A549 (cell line): Measurements from ENCODE around the gene RNU2-63P. TPM values are rescaled to one million over a fixed set of nuclear protein-coding genes. Genes with fewer than 3 reads are reported as not detected.

ENCODE experiments used
- ATAC-seq, 2 experiments: fragments of 200-7000 bp in 1 of 2; fragments of >200 bp in 1 of 2; cut with Nextera tagmentation in 1 of 2; cut with Tn5 transposase in 1 of 2; 3 replicates each; pipeline versions ENCODE4 v1.8.0 to v1.9.1; 2018 to 2020; ENCODE audit warnings: mild to moderate bottlenecking in 1 of 2, moderate library complexity in 1 of 2
- CTCF ChIA-PET: fragments of 300-600 bp; sonication (Branson Sonifier 250); formaldehyde crosslinking; extraction: SDS; loops from one replicate; lab custom pipeline; 2021; ENCODE audit warnings: antibody characterized with exemption, inconsistent platforms; lab: Yijun Ruan, JAX
- POLR2A ChIA-PET: fragments of 350-600 bp; formaldehyde crosslinking; extraction: SDS; loops from one replicate; lab custom pipeline; 2021; ENCODE audit warnings: antibody characterized with exemption, inconsistent platforms; lab: Yijun Ruan, JAX
- DNase-seq, 2 experiments: peaks; one replicate each; pipeline versions ENCODE4 v3.0.0 to v3.0.0-alpha.2; 2011 to 2016; ENCODE audit warnings: low read depth in 1 of 2, low spot score in 1 of 2
- FAIRE-seq: peaks from 2 replicates; lab custom pipeline; 2011; peaks lifted over from hg19 to GRCh38; lab: Jason Lieb, UNC
- H3K27ac ChIP-seq, 2 experiments: fragments of >200 bp; sonication (Bioruptor Twin); formaldehyde crosslinking; 3 replicates each; pipeline ENCODE4 v1.5.1; 2016 to 2017
- H3K4me1 ChIP-seq: fragments of >200 bp; sonication (Bioruptor Twin); formaldehyde crosslinking; 3 replicates; pipeline ENCODE4 v1.6.1; 2016
- H3K4me2 ChIP-seq: fragments of >200 bp; sonication (Bioruptor Twin); formaldehyde crosslinking; 3 replicates; pipeline ENCODE4 v1.6.1; 2016
- H3K4me3 ChIP-seq: fragments of >200 bp; sonication (Bioruptor Twin); formaldehyde crosslinking; 3 replicates; pipeline ENCODE4 v1.5.1; 2016
- H3K9me3 ChIP-seq: fragments of >200 bp; sonication (Bioruptor Twin); formaldehyde crosslinking; 3 replicates; pipeline ENCODE4 v1.6.1; 2016
- CBX8 ChIP-seq: fragments of 200-600 bp; sonication (generic); IDR thresholded peaks from 2 replicates; pipeline ENCODE4 v1.6.1; 2016
- CEBPB ChIP-seq, 2 experiments: fragments of >200 bp in 1 of 2; sonication (Bioruptor Twin) in 1 of 2; formaldehyde crosslinking in 1 of 2; IDR thresholded peaks; 2 replicates each; pipeline ENCODE4 v1.6.1; 2012 to 2016
- CHD4 ChIP-seq: fragments of 200-600 bp; sonication (generic); IDR thresholded peaks from 2 replicates; pipeline ENCODE4 v1.6.1; 2016; ENCODE audit warnings: antibody characterized with exemption, mild to moderate bottlenecking, borderline replicate concordance
- ELK1 ChIP-seq: fragments of 150-350 bp; IDR thresholded peaks from 2 replicates; pipeline ENCODE4 v1.6.1; 2014; ENCODE audit warnings: low read depth, mild to moderate bottlenecking, low read length
- FOSB ChIP-seq: fragments of 250-450 bp; sonication (Bioruptor Pico); IDR thresholded peaks from 2 replicates; pipeline ENCODE4 v1.5.0; 2020; ENCODE audit warnings: mild to moderate bottlenecking, moderate library complexity
- FOSL2 ChIP-seq, 2 experiments: fragments of 450-650 bp in 1 of 2; fragments of >200 bp in 1 of 2; sonication (Bioruptor Twin) in 1 of 2; formaldehyde crosslinking; IDR thresholded peaks; 2 replicates each; pipeline versions ENCODE4 v1.5.0 to v1.6.1; 2016 to 2020; ENCODE audit warnings: mild to moderate bottlenecking in 1 of 2, moderate library complexity in 1 of 2
- GATA3 ChIP-seq: IDR thresholded peaks from 2 replicates; pipeline ENCODE4 v1.6.1; 2012; ENCODE audit warnings: borderline replicate concordance
- HES2 ChIP-seq: fragments of >200 bp; sonication (Bioruptor Twin); formaldehyde crosslinking; IDR thresholded peaks from 2 replicates; pipeline ENCODE4 v1.6.1; 2016
- HOXB13 ChIP-seq: fragments of 250-450 bp; sonication (Bioruptor Pico); IDR thresholded peaks from 2 replicates; pipeline ENCODE4 v1.5.0; 2020; ENCODE audit warnings: low read depth, mild to moderate bottlenecking, moderate library complexity
- JUNB ChIP-seq: fragments of >200 bp; sonication (Bioruptor Twin); formaldehyde crosslinking; IDR thresholded peaks from 2 replicates; pipeline ENCODE4 v1.6.1; 2016
- NPAS2 ChIP-seq: fragments of 250-450 bp; sonication (Bioruptor Pico); IDR thresholded peaks from 2 replicates; pipeline ENCODE4 v1.8.0; 2022; ENCODE audit warnings: mild to moderate bottlenecking, moderate library complexity, borderline replicate concordance
- POLR2A ChIP-seq: IDR thresholded peaks from 2 replicates; pipeline ENCODE4 v1.6.1; 2012; ENCODE audit warnings: mild to moderate bottlenecking, low read length
- REST ChIP-seq: fragments of 200-600 bp; sonication (generic); IDR thresholded peaks from 2 replicates; pipeline ENCODE4 v1.6.1; 2016; ENCODE audit warnings: antibody characterized with exemption, mild to moderate bottlenecking, moderate library complexity
- SREBF2 ChIP-seq: fragments of 450-650 bp; IDR thresholded peaks from 2 replicates; pipeline ENCODE4 v1.6.1; 2014; ENCODE audit warnings: mild to moderate bottlenecking, moderate library complexity
- TP53 ChIP-seq: fragments of 250-450 bp; sonication (Bioruptor Pico); IDR thresholded peaks from 2 replicates; pipeline ENCODE4 v1.5.0; 2021; ENCODE audit warnings: mild to moderate bottlenecking, moderate library complexity
- USF2 ChIP-seq: fragments of 450-650 bp; IDR thresholded peaks from 2 replicates; pipeline ENCODE4 v1.6.1; 2014; ENCODE audit warnings: antibody characterized with exemption
- ZFP36 ChIP-seq: fragments of 450-650 bp; IDR thresholded peaks from 2 replicates; pipeline ENCODE4 v1.6.1; 2014; ENCODE audit warnings: borderline replicate concordance; ENCODE audit not compliant: partially characterized antibody
- ZSCAN20 ChIP-seq: fragments of 250-450 bp; sonication (Bioruptor Pico); IDR thresholded peaks from 2 replicates; pipeline ENCODE4 v1.8.0; 2022; ENCODE audit warnings: mild to moderate bottlenecking, moderate library complexity
- WGBS: methylation state at CpG from one replicate; pipeline ENCODE4 v1.1.6; 2017; ENCODE audit errors: missing lambda C conversion rate; 5-methylcytosine and 5-hydroxymethylcytosine counted together
- polyA plus RNA-seq, 4 experiments: library from polyadenylated mRNA; depleted of rRNA in 3 of 4; stranded (reverse); fragments of >200 nt; fragmentation: RNase III in 1 of 4; extraction: RNeasy Plus Mini Kit Qiagen cat#74134 plus additional on column Dnase treatment in 1 of 4; gene quantifications; 2 replicates in 3 of 4; 3 replicates in 1 of 4; pipeline ENCODE4 v1.2.3, GENCODE V29; 2011 to 2017

The RNU2-63P gene
- polyA plus RNA-seq, 2 of the 4 experiments (the other 2 are of a cell fraction): 33.0 TPM; not detected in 1

GRCh38 chr2:88036182-88036581, 19.8 kb upstream of the RNU2-63P start:
- CTCF ChIA-PET: interaction anchor here (0.8 to 1.4 kb wide), 2 partner anchors 18 to 24 kb away, joined by 3 to 5 read pairs; no protein-coding TSS in a partner anchor

GRCh38 chr2:88032070-88032702, 15.8 kb upstream of the RNU2-63P start:
- no peak for ATAC-seq
- CTCF ChIA-PET: interaction anchor here (1.5 kb wide), 1 partner anchor 29 kb away, joined by 4 read pairs; no protein-coding TSS in a partner anchor

More at GRCh38 chr2:88036182-88036581, 19.8 kb upstream of the RNU2-63P start:
- Histone ChIP-seq H3K4me2 (no peak overlapping the region), H3K4me3 (no peak overlapping the region), H3K4me1 (peaks cover 20% of the 10 kb centered on the region), H3K9me3 (peaks cover 23% of the 10 kb centered on the region; the same call in 1 of the 3 replicates), H3K27ac (no peak overlapping the region)
- no peak for ATAC-seq
- WGBS: 77% methylated on average over 2 of the region's 2 CpGs
- DNase-seq: no peak
- POLR2A ChIA-PET: no interaction called here
- TF ChIP-seq ZSCAN20 (CRISPR knock-in tag): no peak
- no peak for TF ChIP-seq FOSL2 (IDR thresholded peaks at IDR 0.05)
- no peak for TF ChIP-seq FOSL2 (CRISPR knock-in tag; IDR thresholded peaks at IDR 0.05)
- TF ChIP-seq FOSB (CRISPR knock-in tag): no peak
- TF ChIP-seq ELK1: no peak
- TF ChIP-seq CBX8: no peak
- no peak for TF ChIP-seq SREBF2
- TF ChIP-seq NPAS2 (CRISPR knock-in tag): no peak
- TF ChIP-seq CEBPB (IDR thresholded peaks at IDR 0.05): no peak
- TF ChIP-seq ZFP36: no peak
- no peak for TF ChIP-seq TP53 (CRISPR knock-in tag)
- TF ChIP-seq USF2: no peak
- no peak for TF ChIP-seq JUNB
- no peak for TF ChIP-seq GATA3
- TF ChIP-seq HES2: no peak
- TF ChIP-seq CHD4: no peak
- TF ChIP-seq HOXB13 (CRISPR knock-in tag): no peak
- no peak for TF ChIP-seq POLR2A
- TF ChIP-seq REST: no peak
- FAIRE-seq: no peak

More at GRCh38 chr2:88032070-88032702, 15.8 kb upstream of the RNU2-63P start:
- Histone ChIP-seq H3K4me3 (no peak overlapping the region), H3K9me3 (peaks cover 15% of the 10 kb centered on the region; the same call in 1 of the 3 replicates), H3K27ac (no peak overlapping the region), H3K4me2 (no peak overlapping the region), H3K4me1 (no peaks in the 10 kb centered on the region)
- DNase-seq (no peak), FAIRE-seq (no peak)
- 91% methylated on average over 7 of the region's 7 CpGs for WGBS
- POLR2A ChIA-PET: no interaction called here
- no peak for TF ChIP-seq FOSB (CRISPR knock-in tag)
